Fibroblast of the aortic adventitia (primary cell): ENCODE results near the gene ZNF141. TPM values are rescaled to one million over a fixed set of nuclear protein-coding genes. Genes with fewer than 3 reads are reported as not detected.

Experiments
- DNase-seq: peaks from one replicate; pipeline ENCODE4 v3.0.0-alpha.2; 2010; ENCODE audit warnings: low read depth
- H3K4me3 ChIP-seq: 2 replicates; pipeline ENCODE4 v1.5.1; 2011; ENCODE audit warnings: low read depth, mild to moderate bottlenecking, control low read depth, low read length, moderate library complexity
- CTCF ChIP-seq: IDR thresholded peaks from 2 replicates; pipeline ENCODE4 v1.5.1; 2011; ENCODE audit warnings: mild to moderate bottlenecking, low read length, control low read depth, inconsistent platforms; ENCODE audit not compliant: insufficient read depth
- total RNA-seq: library from RNA; depleted of rRNA; stranded (reverse); fragments of >200 nt; gene quantifications from 2 replicates; pipeline ENCODE4 v1.2.3, GENCODE V29; 2012; ENCODE audit warnings: low replicate concordance

ZNF141 gene
- total RNA-seq, 1 donor, result 16.3 TPM

GRCh38 chr4:337932-338758 is 531 bp downstream of the ZNF141 start:
- peak; percentile 45 for DNase-seq
- TF ChIP-seq CTCF, result no peak
- peak overlapping the region; percentile 81 for H3K4me3 ChIP-seq

GRCh38 chr4:338759-339097 is 1.1 kb downstream of the ZNF141 start:
- DNase-seq, result peak; percentile 2
- TF ChIP-seq CTCF, result no peak
- peak overlapping the region; percentile 81 for H3K4me3 ChIP-seq

GRCh38 chr4:340011-340410 is 2.4 kb downstream of the ZNF141 start:
- H3K4me3 ChIP-seq, result no peak overlapping the region
- peak; percentile 42 for TF ChIP-seq CTCF
- DNase-seq, result no peak

GRCh38 chr4:373062-373839 is 35.6 kb downstream of the ZNF141 start:
- H3K4me3 ChIP-seq, result no peak overlapping the region
- no peak for TF ChIP-seq CTCF
- no peak for DNase-seq

GRCh38 chr4:374298-375160 is 36.9 kb downstream of the ZNF141 start:
- TF ChIP-seq CTCF, result no peak
- no peak for DNase-seq
- no peak overlapping the region for H3K4me3 ChIP-seq

GRCh38 chr4:384311-385010 is 46.8 kb downstream of the ZNF141 start:
- DNase-seq, result no peak
- TF ChIP-seq CTCF, result no peak

More at GRCh38 chr4:384311-385010, 46.8 kb downstream of the ZNF141 start:
- H3K4me3 ChIP-seq, result no peak overlapping the region
